Epidermal melanocyte (primary cell): ENCODE measurements around the gene COL28A1.
"Not testable (repeated sequence)": the region's sequence is repeated elsewhere in the genome, so short reads cannot be mapped to it uniquely, and the experiment has no call there.

Experiments used
- DNase-seq: peaks from one replicate; pipeline ENCODE4 v3.0.0; 2011; ENCODE audit warnings: low spot score; ENCODE audit not compliant: insufficient read length

COL28A1 gene

GRCh38 chr7:7519528-7519927, 16.1 kb downstream of the COL28A1 start:
- DNase-seq: no peak

GRCh38 chr7:7519056-7519455, 16.6 kb downstream of the COL28A1 start:
- DNase-seq: no peak

DNA sequence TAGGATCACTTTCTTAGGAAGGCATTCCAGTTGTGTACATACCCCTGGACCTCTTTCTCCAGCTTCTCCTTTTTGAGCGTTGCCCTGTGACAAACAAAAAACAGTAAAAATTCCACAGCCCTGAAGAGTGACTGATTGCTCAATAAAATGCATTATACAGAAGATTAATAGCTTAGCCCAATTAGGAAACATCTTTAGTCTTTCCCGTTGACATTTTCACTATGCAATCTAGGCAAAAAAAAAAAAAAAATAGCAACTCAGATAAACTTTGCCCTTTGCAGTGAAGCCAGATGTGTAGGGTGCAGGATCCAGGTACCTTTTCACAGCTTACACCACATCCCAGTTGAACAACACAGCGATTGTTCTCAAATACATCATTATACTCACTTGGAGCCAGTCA, 17.9 kb downstream of the COL28A1 start:
- DNase-seq: no peak

- no peak for DNase-seq
Measured at GRCh38 chr7:7516662-7517061, 19.0 kb downstream of the COL28A1 start.

GRCh38 chr7:7516156-7516555, 19.5 kb downstream of the COL28A1 start:
- no peak for DNase-seq

DNA sequence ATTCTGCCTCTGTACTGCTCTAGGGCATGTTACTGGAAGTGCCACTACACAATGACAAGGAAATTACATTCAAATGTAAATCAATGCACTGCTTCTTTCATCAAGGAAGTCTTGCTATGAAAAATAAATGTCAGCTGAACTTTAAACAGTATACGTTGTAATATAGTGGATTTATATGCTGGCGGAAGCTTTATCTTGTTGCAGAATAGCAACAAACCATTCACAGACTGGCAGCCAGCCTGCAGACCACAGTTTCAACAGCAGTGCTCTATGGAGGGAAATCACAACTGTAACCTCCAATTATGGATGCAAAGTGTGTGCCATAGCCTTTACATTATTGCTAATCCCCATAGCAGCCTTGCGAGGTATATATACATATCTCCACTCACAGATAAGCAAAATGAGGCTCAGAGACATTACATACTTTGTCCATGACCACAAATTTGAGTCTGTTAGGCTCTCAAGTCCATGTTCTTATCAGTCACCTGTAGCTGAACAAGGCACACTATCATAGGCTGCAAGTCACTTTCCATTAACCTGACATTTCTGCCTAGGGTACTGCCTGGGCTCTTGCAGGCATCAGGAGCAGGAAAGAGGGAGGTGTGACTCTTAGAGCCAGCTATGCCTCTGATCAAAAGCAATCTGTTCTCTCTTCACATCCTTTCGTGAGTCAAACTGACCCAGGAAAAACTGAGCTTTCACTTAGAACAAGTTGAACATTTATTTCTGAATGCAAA, 22.6 kb downstream of the COL28A1 start:
- DNase-seq: no peak

GRCh38 chr7:7510794-7511193, 24.9 kb downstream of the COL28A1 start:
- no peak for DNase-seq

GRCh38 chr7:7505915-7506314, 29.8 kb downstream of the COL28A1 start:
- no peak for DNase-seq

DNA sequence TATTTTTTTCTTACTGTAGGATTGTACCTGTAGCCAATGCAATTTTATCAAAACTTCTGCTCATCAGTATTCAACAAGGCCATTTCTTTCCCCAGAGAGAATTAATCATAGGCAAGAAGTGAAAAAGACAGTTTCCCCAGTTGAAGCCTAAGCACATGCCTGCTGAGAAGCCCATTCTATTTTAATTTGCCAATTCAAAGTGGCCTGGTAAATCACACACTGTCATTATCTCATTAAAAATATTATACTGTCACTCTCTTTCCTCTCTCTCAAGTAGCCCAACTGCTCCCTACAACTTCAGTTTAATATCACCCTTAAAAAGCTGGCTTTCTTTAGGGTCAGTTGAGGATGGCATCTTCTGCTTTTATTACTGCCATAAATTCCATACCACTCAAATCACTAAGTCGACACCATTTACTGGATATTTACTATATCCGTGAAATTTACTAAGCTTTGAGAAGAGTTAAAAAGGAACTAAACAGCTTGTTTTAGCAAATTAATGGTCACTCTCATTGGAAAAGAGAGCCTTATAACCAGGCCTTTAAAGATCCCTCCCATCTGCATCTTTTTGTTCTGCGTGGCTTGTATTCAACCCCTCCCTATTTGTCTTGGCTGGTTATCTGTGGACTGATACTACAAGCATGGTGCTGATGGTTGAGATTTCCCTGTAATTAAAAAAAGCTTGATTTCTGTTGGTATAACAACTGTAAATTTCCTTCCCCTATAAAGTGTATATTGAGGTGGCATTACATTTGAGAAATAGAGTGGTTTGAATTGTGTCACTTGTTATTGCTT, 30.6 kb downstream of the COL28A1 start:
- DNase-seq: no peak

GRCh38 chr7:7499892-7500291, 35.8 kb downstream of the COL28A1 start:
- DNase-seq: no peak

- DNase-seq: no peak
Measured at GRCh38 chr7:7498856-7499255, 36.8 kb downstream of the COL28A1 start.

DNA sequence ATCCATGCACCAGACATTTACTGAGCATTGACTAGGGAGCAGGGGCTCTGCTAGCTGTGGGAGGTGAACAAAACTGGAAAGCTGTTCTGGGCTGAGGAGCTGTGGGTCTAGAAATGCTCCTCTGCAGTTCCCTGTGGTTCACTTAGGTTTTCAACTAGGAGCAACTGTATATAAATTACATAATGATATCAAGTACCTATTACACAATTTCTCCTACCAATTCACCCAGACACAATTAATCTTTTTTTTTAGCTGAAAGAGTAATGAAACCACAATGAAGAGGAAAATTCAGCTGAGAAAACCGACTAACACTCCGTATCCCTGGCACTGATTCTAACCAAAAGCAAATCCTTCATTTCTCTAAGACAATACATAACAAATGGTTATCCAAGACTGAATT, 39.4 kb downstream of the COL28A1 start:
- DNase-seq: no peak

DNA sequence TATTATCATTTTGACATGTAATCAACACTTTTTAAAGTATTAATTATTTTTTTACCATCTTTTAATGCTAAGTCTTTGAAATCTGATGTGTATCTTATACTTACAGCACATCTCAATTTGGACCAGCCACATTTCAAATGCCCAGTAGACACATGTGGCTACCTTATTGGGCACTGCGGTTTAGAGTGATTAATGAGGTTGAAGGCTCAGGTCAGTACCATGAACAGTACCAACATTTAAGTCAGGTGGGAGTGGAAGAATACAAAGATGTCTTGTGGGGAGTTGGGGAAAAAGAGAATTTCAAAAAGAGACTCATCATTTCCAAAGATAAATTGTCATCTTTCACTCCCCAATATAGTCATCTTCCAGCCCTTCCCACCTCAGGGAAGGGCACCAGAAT, 40.5 kb downstream of the COL28A1 start:
- DNase-seq: no peak

GRCh38 chr7:7491044-7491443, 44.6 kb downstream of the COL28A1 start:
- no peak for DNase-seq

DNA sequence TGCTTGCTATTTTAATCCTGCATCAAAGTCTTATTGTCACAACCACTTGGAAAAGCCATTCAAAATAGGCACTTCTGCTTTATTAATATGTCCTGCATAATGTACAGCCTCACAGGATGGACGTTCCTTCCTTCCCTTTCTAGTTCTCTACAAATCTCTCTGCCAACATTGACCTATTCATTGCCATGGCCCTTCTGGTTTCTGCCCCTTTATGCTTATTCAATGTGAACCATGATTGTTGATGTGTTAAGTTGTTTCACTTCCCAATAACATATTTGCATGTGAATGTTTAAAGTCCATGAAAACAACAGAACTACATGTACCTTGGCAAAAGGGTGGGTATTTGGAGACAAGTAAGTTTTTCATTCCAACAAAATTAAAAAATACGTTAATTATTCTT, 45.7 kb downstream of the COL28A1 start:
- DNase-seq: no peak

DNA sequence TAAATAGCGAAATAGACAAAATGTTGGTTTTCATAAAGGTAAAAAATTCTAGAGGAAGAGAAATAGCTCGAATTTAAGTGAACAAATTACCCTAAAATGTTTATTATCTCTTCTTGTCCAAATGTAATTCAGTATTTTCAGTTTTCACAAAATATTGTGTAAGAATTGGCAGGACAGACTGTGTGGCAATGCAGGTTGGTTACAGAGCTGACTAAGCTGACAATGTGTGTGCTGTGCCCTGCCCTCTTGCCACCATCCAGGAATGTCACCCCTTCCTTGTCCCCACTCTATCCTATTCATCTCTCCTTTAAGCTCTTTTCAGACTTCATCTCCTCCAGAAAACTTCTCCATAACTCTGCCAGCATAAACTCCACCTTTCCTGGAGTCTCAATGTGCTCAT, 46.1 kb downstream of the COL28A1 start:
- no peak for DNase-seq

DNA sequence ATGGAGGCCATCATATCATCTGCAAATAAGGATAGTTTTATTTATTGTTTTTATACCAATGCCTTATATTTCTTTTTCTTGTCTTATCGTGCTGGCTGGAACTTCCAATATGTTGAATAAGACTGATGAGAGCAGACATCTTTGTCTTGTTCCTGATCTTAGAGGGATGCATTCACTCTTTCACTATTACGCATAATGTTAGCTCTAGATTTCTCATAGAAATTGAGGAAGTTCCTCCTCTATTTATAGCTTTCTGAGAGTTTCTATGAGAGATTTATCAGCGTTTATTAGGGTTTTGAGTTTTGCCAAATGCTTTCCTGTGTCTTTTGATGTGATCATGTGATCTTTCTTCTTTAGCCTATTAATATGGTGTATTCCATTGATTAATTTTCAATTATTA, 49.3 kb downstream of the COL28A1 start:
- no peak for DNase-seq

DNA sequence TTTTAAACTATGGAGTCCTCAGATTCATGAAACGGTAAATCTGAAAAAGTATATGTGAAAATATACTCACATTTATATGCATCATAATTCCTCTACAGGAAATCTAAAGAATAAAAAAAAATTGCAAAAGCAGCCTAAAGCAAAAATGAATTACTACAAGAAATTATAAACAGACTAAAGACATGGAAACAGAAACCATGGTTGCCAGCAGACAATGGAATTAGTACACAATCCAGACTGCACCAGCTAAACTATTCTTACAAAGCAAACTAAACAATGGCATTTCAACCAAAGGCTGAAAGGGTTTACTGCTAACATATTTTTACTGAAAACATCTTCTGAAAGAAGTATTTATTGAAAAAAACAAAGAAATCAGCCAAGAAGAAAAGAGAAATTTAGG, 51.6 kb downstream of the COL28A1 start:
- DNase-seq: no peak

- no peak for DNase-seq
Measured at GRCh38 chr7:7481802-7482201, 53.9 kb downstream of the COL28A1 start.

DNA sequence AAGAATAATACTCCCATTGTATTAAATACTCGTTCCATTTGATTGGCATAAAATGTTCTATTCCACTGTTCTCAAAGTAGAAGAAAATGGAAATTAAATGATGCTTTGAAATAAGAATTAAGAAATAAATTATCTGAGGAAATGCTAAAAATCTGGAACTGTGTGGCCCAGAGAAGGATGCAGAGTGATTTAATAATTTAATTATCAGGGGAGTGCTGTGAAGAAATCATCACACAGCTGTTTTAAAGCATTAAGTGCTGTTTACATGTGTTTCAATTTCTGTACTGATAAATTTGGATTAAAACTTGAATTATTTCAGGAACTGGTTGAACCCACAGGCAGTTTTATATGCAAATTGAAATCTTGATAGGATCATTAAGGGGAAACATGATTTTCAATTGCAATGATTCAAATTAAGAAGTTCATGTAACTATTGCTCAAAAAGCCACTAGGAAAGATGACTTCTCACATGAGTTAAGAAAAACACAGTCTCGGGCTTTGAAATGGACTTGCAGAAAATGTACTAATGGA, 56.3 kb downstream of the COL28A1 start:
- DNase-seq: no peak

GRCh38 chr7:7478569-7478968, 57.1 kb downstream of the COL28A1 start:
- no peak for DNase-seq

- DNase-seq: not testable (repeated sequence)
Measured at GRCh38 chr7:7477641-7478040, 58.0 kb downstream of the COL28A1 start.

DNA sequence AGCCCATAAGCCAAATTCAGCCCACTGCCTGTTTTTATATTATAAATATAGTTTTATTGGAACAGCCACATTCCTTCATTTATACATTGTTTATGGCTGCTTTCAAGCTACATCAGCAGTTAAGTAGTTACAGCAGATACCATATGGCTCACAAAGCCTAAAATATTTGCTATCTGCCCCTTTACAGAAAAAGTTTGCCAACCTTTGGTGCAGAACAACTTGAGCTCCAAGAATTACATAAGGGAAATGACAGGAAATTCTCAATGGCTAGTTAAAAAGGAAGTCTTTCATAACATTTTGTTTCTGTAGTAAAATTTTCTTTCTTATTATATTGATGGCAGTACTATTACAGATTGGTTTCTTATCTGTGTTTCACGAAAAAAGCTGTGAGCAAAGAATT, 59.3 kb downstream of the COL28A1 start:
- no peak for DNase-seq
